ENCODE data around the gene DOC2A.

DOC2A gene

DNA sequence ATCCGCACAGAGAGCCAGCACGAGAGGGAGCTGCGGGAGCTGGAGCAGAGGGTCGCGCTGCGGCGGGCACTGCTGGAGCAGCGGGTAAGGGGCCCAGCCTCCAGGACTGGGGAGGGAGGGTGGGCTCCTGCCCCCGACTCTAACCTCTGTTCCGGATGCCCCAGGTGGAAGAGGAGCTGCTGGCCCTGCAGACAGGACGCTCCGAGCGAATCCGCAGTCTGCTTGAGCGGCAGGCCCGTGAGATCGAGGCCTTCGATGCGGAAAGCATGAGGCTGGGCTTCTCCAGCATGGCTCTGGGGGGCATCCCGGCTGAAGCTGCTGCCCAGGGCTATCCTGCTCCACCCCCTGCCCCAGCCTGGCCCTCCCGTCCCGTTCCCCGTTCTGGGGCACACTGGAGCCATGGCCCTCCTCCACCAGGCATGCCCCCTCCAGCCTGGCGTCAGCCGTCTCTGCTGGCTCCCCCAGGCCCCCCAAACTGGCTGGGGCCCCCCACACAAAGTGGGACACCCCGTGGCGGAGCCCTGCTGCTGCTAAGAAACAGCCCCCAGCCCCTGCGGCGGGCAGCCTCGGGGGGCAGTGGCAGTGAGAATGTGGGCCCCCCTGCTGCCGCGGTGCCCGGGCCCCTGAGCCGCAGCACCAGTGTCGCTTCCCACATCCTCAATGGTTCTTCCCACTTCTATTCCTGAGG, 19.8 kb downstream of the DOC2A start:
- no peak overlapping the region for H3K4me3 ChIP-seq (ENCODE audit: low read depth, low read length)
- no peak for DNase-seq (ENCODE audit: low read depth)
- TF ChIP-seq, protein P1, sequence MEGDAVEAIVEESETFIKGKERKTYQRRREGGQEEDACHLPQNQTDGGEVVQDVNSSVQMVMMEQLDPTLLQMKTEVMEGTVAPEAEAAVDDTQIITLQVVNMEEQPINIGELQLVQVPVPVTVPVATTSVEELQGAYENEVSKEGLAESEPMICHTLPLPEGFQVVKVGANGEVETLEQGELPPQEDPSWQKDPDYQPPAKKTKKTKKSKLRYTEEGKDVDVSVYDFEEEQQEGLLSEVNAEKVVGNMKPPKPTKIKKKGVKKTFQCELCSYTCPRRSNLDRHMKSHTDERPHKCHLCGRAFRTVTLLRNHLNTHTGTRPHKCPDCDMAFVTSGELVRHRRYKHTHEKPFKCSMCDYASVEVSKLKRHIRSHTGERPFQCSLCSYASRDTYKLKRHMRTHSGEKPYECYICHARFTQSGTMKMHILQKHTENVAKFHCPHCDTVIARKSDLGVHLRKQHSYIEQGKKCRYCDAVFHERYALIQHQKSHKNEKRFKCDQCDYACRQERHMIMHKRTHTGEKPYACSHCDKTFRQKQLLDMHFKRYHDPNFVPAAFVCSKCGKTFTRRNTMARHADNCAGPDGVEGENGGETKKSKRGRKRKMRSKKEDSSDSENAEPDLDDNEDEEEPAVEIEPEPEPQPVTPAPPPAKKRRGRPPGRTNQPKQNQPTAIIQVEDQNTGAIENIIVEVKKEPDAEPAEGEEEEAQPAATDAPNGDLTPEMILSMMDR (IDR thresholded peaks at IDR 0.05; ENCODE audit: insufficient read depth, low read depth, low read length, missing control alignments) = no peak

DNA sequence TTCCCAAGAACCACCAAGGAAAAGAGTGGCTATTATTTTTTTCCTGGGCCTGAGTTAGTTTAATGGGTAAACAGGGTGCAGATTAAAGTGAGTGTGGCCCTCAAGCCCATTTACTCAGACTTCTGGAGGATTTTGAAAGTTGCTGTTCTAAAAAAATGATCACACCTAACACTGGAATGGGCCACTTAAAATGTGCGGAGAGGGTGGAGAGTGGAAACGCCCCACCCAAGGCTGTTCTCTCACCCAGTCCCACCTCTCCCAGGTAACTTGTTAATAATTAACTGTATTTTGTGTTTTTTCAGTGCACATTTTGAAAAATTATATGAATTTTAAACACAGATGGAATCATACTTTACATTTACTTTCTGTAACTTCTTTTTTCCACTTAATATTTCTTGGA, 20.8 kb downstream of the DOC2A start:
- no peak overlapping the region for H3K4me3 ChIP-seq (ENCODE audit: low read depth, low read length)
- TF ChIP-seq, protein P1 (IDR thresholded peaks at IDR 0.05; ENCODE audit: insufficient read depth, low read depth, low read length, missing control alignments) = no peak
- DNase-seq (ENCODE audit: low read depth) = no peak

- no peak overlapping the region for H3K4me3 ChIP-seq (ENCODE audit: low read depth, low read length)
- no peak for DNase-seq (ENCODE audit: low read depth)
- TF ChIP-seq, protein P1 (IDR thresholded peaks at IDR 0.05; ENCODE audit: insufficient read depth, low read depth, low read length, missing control alignments) = no peak
Observed at GRCh38 chr16:29989111-29989858, 21.5 kb downstream of the DOC2A start.

- no peak for DNase-seq (ENCODE audit: low read depth)
- H3K4me3 ChIP-seq (ENCODE audit: low read depth, low read length) = no peak overlapping the region
- TF ChIP-seq, protein P1 (IDR thresholded peaks at IDR 0.05; ENCODE audit: insufficient read depth, low read depth, low read length, missing control alignments) = no peak
Observed at GRCh38 chr16:29988346-29989075, 22.3 kb downstream of the DOC2A start.

GRCh38 chr16:29987371-29988085, 23.3 kb downstream of the DOC2A start:
- no peak overlapping the region for H3K4me3 ChIP-seq (ENCODE audit: low read depth, low read length)
- DNase-seq (ENCODE audit: low read depth) = no peak
- TF ChIP-seq, protein P1 (IDR thresholded peaks at IDR 0.05; ENCODE audit: insufficient read depth, low read depth, low read length, missing control alignments) = no peak

GRCh38 chr16:29986931-29987330, 23.9 kb downstream of the DOC2A start:
- TF ChIP-seq, protein P1 (IDR thresholded peaks at IDR 0.05; ENCODE audit: insufficient read depth, low read depth, low read length, missing control alignments) = no peak
- no peak for DNase-seq (ENCODE audit: low read depth)
- H3K4me3 ChIP-seq (ENCODE audit: low read depth, low read length) = no peak overlapping the region
